IMR-90 (cell line): ENCODE results near the gene NFAT5. TPM values are rescaled to one million over a fixed set of nuclear protein-coding genes. Genes with fewer than 3 reads are reported as not detected.
A peak's percentile ranks its signal among the peaks of the same experiment; 100 is the strongest.
"Not testable (repeated sequence)": the region's sequence is repeated elsewhere in the genome, so short reads cannot be mapped to it uniquely, and the experiment has no call there.

Experiments used
- ATAC-seq: fragments of 200-7000 bp; cut with Tn5 transposase; 2 replicates; pipeline ENCODE4 v1.9.1; 2020; ENCODE audit warnings: low read depth, mild to moderate bottlenecking, moderate library complexity
- BruUV-seq: library from RNA; stranded (reverse); fragments of 400-500 nt; replicated peaks from 2 replicates; lab custom pipeline; 2021; lab: Mats Ljungman, UMichigan
- CTCF ChIA-PET: fragments of 300-600 bp; formaldehyde crosslinking; extraction: SDS; loops from one replicate; lab custom pipeline; 2021; ENCODE audit warnings: antibody characterized with exemption; lab: Yijun Ruan, JAX
- POLR2A ChIA-PET: fragments of 300-600 bp; sonication (Branson Sonifier 250); formaldehyde crosslinking; loops from one replicate; lab custom pipeline; 2022; ENCODE audit warnings: antibody characterized with exemption; ENCODE audit not compliant: unreplicated experiment; lab: Charles Lee
- DNase-seq: peaks from one replicate; pipeline ENCODE4 v3.0.0; 2013
- H2AFZ ChIP-seq: replicated peaks from 2 replicates; pipeline ENCODE3; 2013; ENCODE audit warnings: low read length, mild to moderate bottlenecking; ENCODE audit not compliant: poor library complexity
- H2AK5ac ChIP-seq: 2 replicates; pipeline ENCODE4 v1.6.1; 2013; ENCODE audit warnings: low read depth, low read length, inconsistent platforms
- H2AK9ac ChIP-seq: replicated peaks from 2 replicates; pipeline ENCODE3; 2013; ENCODE audit warnings: mild to moderate bottlenecking, low read depth, low read length, moderate library complexity; ENCODE audit not compliant: poor library complexity
- H2BK120ac ChIP-seq: 2 replicates; pipeline ENCODE4 v1.6.1; 2013; ENCODE audit warnings: low read depth, low read length, inconsistent platforms
- H2BK15ac ChIP-seq: 3 replicates; pipeline ENCODE4 v1.6.1; 2013; ENCODE audit warnings: low read depth, low read length, inconsistent platforms
- H2BK20ac ChIP-seq: 2 replicates; pipeline ENCODE4 v1.6.1; 2013; ENCODE audit warnings: low read depth, mild to moderate bottlenecking, inconsistent platforms, low read length, moderate library complexity
- H2BK5ac ChIP-seq: 2 replicates; pipeline ENCODE4 v1.6.1; 2013; ENCODE audit warnings: mild to moderate bottlenecking, low read depth, low read length, inconsistent platforms; ENCODE audit not compliant: poor library complexity, severe bottlenecking
- H3K14ac ChIP-seq: replicated peaks from 2 replicates; pipeline ENCODE4 v1.6.1; 2013; ENCODE audit warnings: low read depth, low read length, inconsistent platforms
- H3K18ac ChIP-seq: 2 replicates; pipeline ENCODE4 v1.6.1; 2013; ENCODE audit warnings: low read depth, low read length, control low read depth
- H3K23ac ChIP-seq: 2 replicates; pipeline ENCODE4 v1.6.1; 2013; ENCODE audit warnings: low read depth, low read length, inconsistent platforms
- H3K27ac ChIP-seq: 2 replicates; pipeline ENCODE4 v1.5.1; 2013; ENCODE audit warnings: mild to moderate bottlenecking, control low read depth, low read length; ENCODE audit not compliant: insufficient read depth
- H3K27me3 ChIP-seq: 2 replicates; pipeline ENCODE4 v1.6.1; 2013; ENCODE audit warnings: low read length; ENCODE audit not compliant: control insufficient read depth, insufficient read depth
- H3K36me3 ChIP-seq: 2 replicates; pipeline ENCODE4 v1.6.1; 2013; ENCODE audit warnings: low read length, mixed read lengths; ENCODE audit not compliant: control insufficient read depth, insufficient read depth
- H3K4ac ChIP-seq: 2 replicates; pipeline ENCODE4 v1.6.1; 2013; ENCODE audit warnings: low read depth, low read length, inconsistent platforms
- H3K4me1 ChIP-seq: 2 replicates; pipeline ENCODE4 v1.6.1; 2013; ENCODE audit warnings: low read length, mixed read lengths; ENCODE audit not compliant: control insufficient read depth, insufficient read depth
- H3K4me2 ChIP-seq: 2 replicates; pipeline ENCODE4 v1.6.1; 2013; ENCODE audit warnings: low read depth, mild to moderate bottlenecking, control low read depth, low read length, moderate library complexity
- H3K4me3 ChIP-seq: 2 replicates; pipeline ENCODE4 v1.5.1; 2013; ENCODE audit warnings: low read depth, mild to moderate bottlenecking, control low read depth, low read length, moderate library complexity; ENCODE audit not compliant: insufficient read depth
- H3K56ac ChIP-seq: 2 replicates; pipeline ENCODE4 v1.6.1; 2013; ENCODE audit warnings: low read length, inconsistent platforms; ENCODE audit not compliant: insufficient read depth; ENCODE audit errors: extremely low read depth
- H3K79me1 ChIP-seq, 2 experiments: 2 replicates each; pipeline ENCODE4 v1.6.1; 2013; ENCODE audit warnings: low read length in 2 of 2, inconsistent platforms in 1 of 2, low read depth in 1 of 2
- H3K9ac ChIP-seq: 2 replicates; pipeline ENCODE4 v1.6.1; 2013; ENCODE audit warnings: low read depth, low read length, control low read depth
- H3K9me1 ChIP-seq: 2 replicates; pipeline ENCODE4 v1.6.1; 2013; ENCODE audit warnings: low read length, inconsistent platforms; ENCODE audit not compliant: insufficient read depth
- H3K9me3 ChIP-seq: 2 replicates; pipeline ENCODE4 v1.6.1; 2013; ENCODE audit warnings: low read length; ENCODE audit not compliant: control insufficient read depth, insufficient read depth
- H4K20me1 ChIP-seq: 2 replicates; pipeline ENCODE4 v1.6.1; 2013; ENCODE audit warnings: low read length, inconsistent platforms; ENCODE audit not compliant: insufficient read depth
- H4K5ac ChIP-seq: 2 replicates; pipeline ENCODE4 v1.6.1; 2013; ENCODE audit warnings: mild to moderate bottlenecking, low read depth, low read length, control low read depth
- H4K8ac ChIP-seq, 2 experiments: 2 replicates each; pipeline ENCODE4 v1.6.1; 2013; ENCODE audit warnings: low read depth in 2 of 2, low read length in 2 of 2, control low read depth in 1 of 2, inconsistent platforms in 1 of 2
- H4K91ac ChIP-seq: 2 replicates; pipeline ENCODE4 v1.6.1; 2013; ENCODE audit warnings: low read depth, low read length, inconsistent platforms; ENCODE audit not compliant: insufficient read depth
- RAD21 ChIP-seq: IDR thresholded peaks from 2 replicates; pipeline ENCODE4 v1.6.1; 2012; ENCODE audit warnings: low read length, improper control_type of control experiment
- WGBS, 2 experiments: methylation state at CpG; one replicate each; pipeline versions ENCODE4 v1.1.5 to v1.1.7; 2013; ENCODE audit warnings: missing lambda C conversion rate in 2 of 2; ENCODE audit not compliant: insufficient read length in 1 of 2; ENCODE audit errors: extremely low coverage in 2 of 2; 5-methylcytosine and 5-hydroxymethylcytosine counted together
- dilution Hi-C: fragments of 300-500 bp; cut with HindIII; formaldehyde crosslinking; loops from one replicate; pipeline ENCODE4 v1.14.3; 2018; ENCODE audit warnings: low sequenced_read_pairs; ENCODE audit not compliant: unreplicated experiment
- in situ Hi-C: fragments of 300-500 bp; cut with MboI; formaldehyde crosslinking; loops from 3 replicates; pipeline ENCODE4 v1.14.3; 2019; ENCODE audit warnings: low sequenced_read_pairs, inconsistent platforms, mixed read lengths
- intact Hi-C: fragments of 100-400 bp; cut with micrococcal nuclease; formaldehyde crosslinking; loops from 2 replicates; pipeline ENCODE4 v1.10.0; 2022
- polyA plus RNA-seq, 3 experiments: library from polyadenylated mRNA; depleted of rRNA; stranded (reverse); fragments of >200 nt; gene quantifications; 2 replicates each; pipeline ENCODE4 v1.2.3, GENCODE V29; 2012; ENCODE audit warnings: low replicate concordance in 1 of 3
- total RNA-seq: library from RNA; depleted of rRNA; stranded (reverse); fragments of >200 nt; gene quantifications from 2 replicates; pipeline ENCODE4 v1.2.3, GENCODE V29; 2012

Gene NFAT5
- total and polyA plus RNA-seq, 2 of the 4 experiments (the other 2 are of a cell fraction), result 10.9 to 20.1 TPM

DNA sequence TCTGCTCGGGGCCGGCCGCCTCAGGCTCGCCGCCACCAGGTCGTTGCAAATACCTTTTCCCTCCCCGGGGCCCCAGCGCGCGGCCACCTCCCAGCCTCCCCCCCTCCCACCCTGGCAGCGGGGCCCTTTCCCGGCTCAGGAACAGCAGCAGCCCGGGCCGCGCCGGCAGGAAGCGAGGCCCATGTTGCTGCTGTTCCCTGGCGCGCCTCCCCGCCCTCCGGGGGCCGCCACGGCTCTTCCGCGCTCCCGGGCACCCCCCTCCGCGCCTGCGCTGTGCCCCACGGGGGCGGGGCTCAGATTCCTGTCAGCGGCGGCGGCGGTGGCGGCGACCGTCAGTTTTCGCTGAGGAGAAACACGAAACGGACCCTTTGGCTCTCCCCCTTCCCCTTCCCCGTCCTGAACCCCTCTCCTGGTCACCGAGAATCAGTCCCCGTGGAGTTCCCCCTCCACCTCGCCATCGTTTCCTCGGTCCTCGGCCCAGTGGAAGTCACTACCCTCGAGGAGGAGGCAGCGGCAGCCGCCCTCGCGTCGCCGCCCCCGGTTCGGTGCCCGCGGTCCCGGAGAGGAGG lies at the start of gene NFAT5 (continued):
- peak; percentile 21; the same call in 1 of the 2 replicates for TF ChIP-seq RAD21

GRCh38 chr16:69517914-69518313 lies 47.9 kb upstream of the NFAT5 start:
- H3K9me3 ChIP-seq, H3K9ac ChIP-seq, H3K9me1 ChIP-seq, CTCF ChIA-PET, H4K91ac ChIP-seq, H4K5ac ChIP-seq, H4K8ac ChIP-seq, H4K20me1 ChIP-seq, intact Hi-C loops, H3K18ac ChIP-seq, H3K36me3 ChIP-seq, H2AFZ ChIP-seq, in situ Hi-C loops, H3K4ac ChIP-seq, ATAC-seq, H2BK15ac ChIP-seq, H3K14ac ChIP-seq, H2AK5ac ChIP-seq, H2BK20ac ChIP-seq, H3K4me3 ChIP-seq, dilution Hi-C loops, H2BK5ac ChIP-seq, POLR2A ChIA-PET, H3K23ac ChIP-seq, BruUV-seq, H3K56ac ChIP-seq, H2AK9ac ChIP-seq, H3K27ac ChIP-seq, H3K79me1 ChIP-seq, H3K27me3 ChIP-seq, H3K4me2 ChIP-seq, H2BK120ac ChIP-seq, DNase-seq: not testable (repeated sequence)
- H3K4me1 ChIP-seq, result peaks cover 12% of the 10 kb centered on the region; the same call in 1 of the 2 replicates
- no CpG with 5 or more reads among the region's 6 CpGs for WGBS, 2 experiments
